ENCODE results near the gene SLFN13. TPM values are rescaled to one million over a fixed set of nuclear protein-coding genes. Genes with fewer than 3 reads are reported as not detected.

SLFN13 gene
- total RNA-seq, 2 donors from 2014 or later = 10.7 to 28.9 TPM

GRCh38 chr17:35448899-35449227, 297 bp upstream of the SLFN13 start:
- no peak for DNase-seq (ENCODE audit: low spot score)
- Histone ChIP-seq H3K9me3 (no peaks in the 10 kb centered on the region), H3K27ac (no peak overlapping the region), H3K4me3 (peak overlapping the region; percentile 82), H3K4me1 (ENCODE audit: control insufficient read depth in 1 of 2, low read depth in 2 of 2) (peaks cover 0 to 10% of the 10 kb centered on the region in 2 donors), H3K36me3 (no peaks in the 10 kb centered on the region), H3K27me3 (replicated peaks; ENCODE audit: insufficient read depth) (no peaks in the 10 kb centered on the region)
- no peak for ATAC-seq (ENCODE audit: insufficient number of reproducible peaks, low FRiP score, low read depth)
- no peak for TF ChIP-seq CTCF (IDR thresholded peaks at IDR 0.05)

GRCh38 chr17:35447499-35447898, 1.1 kb downstream of the SLFN13 start:
- Histone ChIP-seq H3K27me3 (replicated peaks; ENCODE audit: insufficient read depth) (no peaks in the 10 kb centered on the region), H3K27ac (no peak overlapping the region), H3K4me3 (peak overlapping the region; percentile 82), H3K9me3 (no peaks in the 10 kb centered on the region), H3K36me3 (no peaks in the 10 kb centered on the region), H3K4me1 (ENCODE audit: control insufficient read depth in 1 of 2, low read depth in 2 of 2) (peaks cover 0 to 10% of the 10 kb centered on the region in 2 donors)
- ATAC-seq (ENCODE audit: insufficient number of reproducible peaks, low FRiP score, low read depth) = no peak
- TF ChIP-seq CTCF (IDR thresholded peaks at IDR 0.05) = no peak
- no peak for DNase-seq (ENCODE audit: low spot score)

- Histone ChIP-seq H3K4me1 (ENCODE audit: control insufficient read depth in 1 of 2, low read depth in 2 of 2) (peaks cover 3 to 13% of the 10 kb centered on the region in 2 donors), H3K9me3 (no peaks in the 10 kb centered on the region), H3K4me3 (no peak overlapping the region), H3K27ac (no peak overlapping the region), H3K27me3 (replicated peaks; ENCODE audit: insufficient read depth) (no peaks in the 10 kb centered on the region), H3K36me3 (no peaks in the 10 kb centered on the region)
- ATAC-seq (ENCODE audit: insufficient number of reproducible peaks, low FRiP score, low read depth) (no peak), DNase-seq (ENCODE audit: low spot score) (no peak)
- no peak for TF ChIP-seq CTCF (IDR thresholded peaks at IDR 0.05)
Observed at GRCh38 chr17:35438433-35438832, 10.1 kb downstream of the SLFN13 start.

DNA sequence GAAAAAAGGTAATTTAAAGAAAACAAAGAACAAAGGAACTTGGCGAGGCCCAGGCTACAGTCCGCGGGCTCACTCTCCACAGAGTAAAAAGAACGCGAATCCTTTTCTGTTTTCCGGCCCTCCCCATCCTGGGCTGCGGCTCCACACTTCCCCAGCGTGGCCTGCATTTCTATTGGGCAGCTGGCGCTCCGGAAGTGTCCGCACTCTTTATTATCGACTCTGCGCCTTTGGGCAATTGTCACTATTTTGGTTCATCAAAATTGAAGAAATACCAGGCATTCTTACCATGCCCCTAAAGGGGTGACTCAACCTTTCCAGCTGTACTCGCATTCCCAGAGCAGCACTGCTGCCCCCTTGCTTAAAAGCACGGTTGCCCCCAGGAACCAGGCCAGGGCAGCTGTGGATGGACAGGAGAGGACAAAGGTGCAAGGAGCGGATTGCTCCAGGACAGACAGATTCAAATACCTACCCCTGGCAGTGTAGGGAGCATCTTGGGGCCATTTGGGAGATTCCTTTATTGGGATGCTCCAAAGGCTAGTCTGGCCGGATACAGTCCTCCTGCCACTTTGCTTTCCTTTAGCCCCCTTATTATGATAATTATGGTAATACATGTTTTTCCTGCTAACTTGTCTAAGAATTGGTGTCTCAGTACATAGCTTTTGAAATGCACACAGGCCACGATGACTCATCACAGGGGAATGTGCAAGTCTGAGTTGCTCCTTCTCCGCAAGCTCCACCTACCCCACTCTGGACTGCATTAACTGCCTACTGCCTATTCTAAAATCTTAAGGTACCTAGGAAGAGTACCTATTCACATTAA, 15.3 kb downstream of the SLFN13 start:
- H3K4me3 ChIP-seq = peak overlapping the region; percentile 79
- DNase-seq (ENCODE audit: low spot score) (peak; percentile 78), ATAC-seq (ENCODE audit: insufficient number of reproducible peaks, low FRiP score, low read depth) (peak; percentile 87)
- peaks cover 11 to 40% of the 10 kb centered on the region in 2 donors for H3K4me1 ChIP-seq (ENCODE audit: control insufficient read depth in 1 of 2, low read depth in 2 of 2)
- H3K36me3 ChIP-seq = no peaks in the 10 kb centered on the region
- TF ChIP-seq CTCF (IDR thresholded peaks at IDR 0.05) = no peak
- H3K27me3 ChIP-seq (replicated peaks; ENCODE audit: insufficient read depth) = no peaks in the 10 kb centered on the region
- no peaks in the 10 kb centered on the region for H3K9me3 ChIP-seq
- peak overlapping the region; percentile 92 to 97 for H3K27ac ChIP-seq

- no peaks in the 10 kb centered on the region for H3K27me3 ChIP-seq (replicated peaks; ENCODE audit: insufficient read depth)
- TF ChIP-seq CTCF (IDR thresholded peaks at IDR 0.05) = no peak
- DNase-seq (ENCODE audit: low spot score) = no peak
- peak within 1 kb of the TSS; percentile 92 to 97 for H3K27ac ChIP-seq
- H3K4me3 ChIP-seq = peak within 1 kb of the TSS; percentile 79
- H3K9me3 ChIP-seq = no peaks in the 10 kb centered on the region
- H3K4me1 ChIP-seq (ENCODE audit: control insufficient read depth in 1 of 2, low read depth in 2 of 2) = peaks cover 11 to 40% of the 10 kb centered on the region in 2 donors
- H3K36me3 ChIP-seq = no peaks in the 10 kb centered on the region
- peak; percentile 87 for ATAC-seq (ENCODE audit: insufficient number of reproducible peaks, low FRiP score, low read depth)
Observed at GRCh38 chr17:35432176-35433074, 16.1 kb downstream of the SLFN13 start, which contains the start of gene SLFN12. SLFN12 (minus strand) TSS chr17:35432500; CDS start chr17:35423028, 9,472 bp downstream.
